Renal pelvis (tissue), 4 donors: ENCODE measurements around the gene KIAA0232. TPM values are rescaled to one million over a fixed set of nuclear protein-coding genes. Genes with fewer than 3 reads are reported as not detected.

Experiments used
- DNase-seq: peaks from one replicate; pipeline ENCODE4 v3.0.0-alpha.2; 2013
- polyA plus RNA-seq, 3 donors: library from polyadenylated mRNA; unstranded; fragments of 120-200 nt; gene quantifications; one replicate each; pipeline ENCODE4 v1.2.1, GENCODE V29; 2013; ENCODE audit not compliant: insufficient read length in 3 of 3

KIAA0232 gene
- polyA plus RNA-seq, 3 donors, result 37.2 to 44.9 (median 38.1) TPM

GRCh38 chr4:6916587-6917460 is 134.3 kb downstream of the KIAA0232 start:
- DNase-seq, result no peak

GRCh38 chr4:6917461-6918271 is 135.1 kb downstream of the KIAA0232 start:
- DNase-seq, result no peak

- DNase-seq, result no peak
Observed at GRCh38 chr4:6918338-6918737, 135.8 kb downstream of the KIAA0232 start.

- DNase-seq, result no peak
Observed at GRCh38 chr4:6920171-6920570, 137.6 kb downstream of the KIAA0232 start.

DNA sequence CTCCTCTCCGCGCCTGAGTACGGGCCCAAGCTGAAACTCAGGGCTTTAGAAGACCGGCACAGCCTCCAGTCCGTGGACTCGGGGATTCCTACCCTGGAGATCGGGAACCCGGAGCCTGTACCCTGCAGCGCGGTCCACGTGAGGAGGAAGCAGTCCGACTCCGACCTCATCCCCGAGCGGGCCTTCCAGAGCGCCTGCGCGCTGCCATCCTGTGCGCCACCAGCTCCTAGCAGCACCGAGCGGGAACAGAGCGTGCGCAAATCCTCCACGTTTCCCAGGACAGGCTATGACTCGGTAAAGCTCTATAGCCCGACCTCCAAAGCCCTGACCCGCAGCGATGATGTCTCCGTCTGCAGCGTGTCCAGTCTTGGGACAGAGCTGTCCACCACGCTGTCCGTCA is 141.0 kb downstream of the KIAA0232 start:
- DNase-seq, result no peak

DNA sequence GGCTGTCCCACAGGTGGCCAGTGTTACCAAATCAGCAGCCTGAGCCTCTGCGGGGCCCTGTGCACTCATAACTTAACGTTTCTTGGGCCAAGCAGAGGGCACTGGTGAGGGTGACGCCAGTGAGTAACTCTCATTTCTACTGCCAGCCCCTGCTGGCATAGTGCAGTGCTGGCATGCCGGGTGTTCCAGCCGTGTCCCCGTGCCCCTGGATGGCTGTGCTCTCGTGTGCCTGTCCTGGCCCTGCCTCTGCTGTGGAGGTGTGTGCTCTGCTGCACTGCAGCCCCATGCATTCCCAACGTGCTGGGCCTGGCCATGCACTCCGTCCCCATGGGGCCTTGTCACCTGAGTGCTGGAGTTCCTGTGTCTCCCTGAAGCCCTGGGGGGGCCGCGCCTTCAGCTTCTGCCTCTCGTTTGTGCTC is 141.8 kb downstream of the KIAA0232 start:
- no peak for DNase-seq

GRCh38 chr4:6925357-6925836 is 142.9 kb downstream of the KIAA0232 start:
- no peak for DNase-seq

DNA sequence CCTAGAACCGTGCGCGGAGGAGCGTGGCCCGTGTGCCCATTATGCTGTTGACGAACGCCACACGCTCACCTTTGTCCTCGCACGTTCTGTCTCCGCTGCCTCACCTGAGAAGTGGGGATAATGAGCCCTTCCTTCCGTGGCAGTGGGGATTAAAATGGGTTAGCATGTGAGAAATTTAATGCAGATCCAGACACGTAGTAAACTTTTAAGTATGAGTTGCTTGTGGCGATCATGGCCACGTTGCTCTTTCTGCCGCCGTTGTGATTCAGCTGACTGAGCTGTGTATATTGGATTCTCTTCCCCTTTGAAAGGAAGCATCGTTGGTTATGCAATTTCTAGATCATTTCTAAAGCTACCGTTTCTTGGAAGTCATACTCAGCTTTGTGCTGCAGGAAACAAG is 143.6 kb downstream of the KIAA0232 start:
- no peak for DNase-seq

- no peak for DNase-seq
Observed at GRCh38 chr4:6926681-6927478, 144.4 kb downstream of the KIAA0232 start.

DNA sequence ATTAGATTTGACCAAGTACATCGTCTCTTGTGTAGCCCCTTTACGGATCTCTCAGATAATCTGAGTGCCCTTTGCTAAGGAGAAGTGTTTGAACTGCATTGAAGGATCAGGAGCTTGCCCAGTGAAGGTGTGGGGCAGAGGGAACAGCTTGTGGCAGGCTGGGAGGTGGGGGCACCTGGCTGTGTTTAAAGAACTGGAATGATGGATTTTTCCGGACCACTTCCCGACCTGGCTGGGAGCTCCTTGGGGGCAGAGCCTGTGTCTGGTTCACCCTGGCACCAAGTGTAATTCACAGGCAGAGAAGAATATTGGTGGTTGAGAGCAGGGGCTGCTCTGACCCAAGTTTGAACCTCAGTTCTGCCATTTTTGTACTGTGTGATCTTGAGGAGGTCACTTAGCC is 145.6 kb downstream of the KIAA0232 start:
- no peak for DNase-seq

DNA sequence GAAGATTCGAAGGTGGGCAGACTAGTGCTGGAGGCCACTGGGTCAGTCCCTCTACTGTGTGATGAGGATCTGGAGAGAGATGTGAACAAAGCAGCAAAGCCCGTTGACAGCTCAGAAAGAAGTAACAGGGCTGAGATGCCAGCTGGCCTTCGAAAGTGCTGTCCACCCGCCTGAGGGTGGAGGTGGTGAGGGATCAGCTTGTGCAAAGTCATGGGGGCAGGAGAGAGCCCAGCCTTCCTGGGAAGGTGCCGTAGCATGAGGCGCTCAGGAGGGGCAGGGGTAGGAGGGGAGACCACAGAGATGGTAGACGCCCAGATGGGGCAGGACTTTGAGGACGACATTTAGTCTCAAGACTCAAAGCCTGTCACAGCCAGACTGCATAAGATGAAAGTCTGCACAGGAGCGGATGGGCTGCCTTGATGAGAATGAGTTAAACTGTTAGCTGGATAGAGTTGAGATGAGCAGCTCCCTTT is 146.8 kb downstream of the KIAA0232 start:
- DNase-seq, result no peak

- DNase-seq, result no peak
Observed at GRCh38 chr4:6929812-6930464, 147.4 kb downstream of the KIAA0232 start.

DNA sequence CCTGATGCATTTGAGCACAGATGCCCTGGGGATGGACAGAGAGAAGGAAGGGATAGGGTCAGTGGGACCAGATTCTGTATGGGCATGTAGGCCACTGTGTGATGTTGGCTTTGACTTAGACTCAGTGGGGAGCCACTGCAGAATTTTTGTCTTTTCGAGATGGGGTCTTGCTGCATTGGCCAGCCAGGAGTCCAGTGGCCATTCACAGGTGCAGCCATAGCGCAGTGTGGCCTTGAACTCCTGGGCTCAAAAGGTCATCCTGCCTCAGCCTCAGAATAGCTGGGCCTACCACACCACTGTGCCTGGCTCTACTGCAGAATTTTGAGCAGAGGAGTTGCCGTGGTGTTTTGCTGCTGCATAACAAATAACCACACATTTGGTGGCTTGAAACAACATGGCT is 149.9 kb downstream of the KIAA0232 start:
- DNase-seq, result no peak

- no peak for DNase-seq
Observed at GRCh38 chr4:6932918-6933317, 150.4 kb downstream of the KIAA0232 start.

Other genes with a start within 250 kb of the KIAA0232 start
- 10 to 100 TPM; 17.1 to 20.5 (median 18.0) TPM for gene MAN2B2, start 207.5 kb upstream of the KIAA0232 start, polyA plus RNA-seq
- 100 to 1,000 TPM; 373 to 464 (median 404) TPM for gene MRFAP1, start 142.0 kb upstream of the KIAA0232 start, polyA plus RNA-seq
- gene S100P, start 88.8 kb upstream of the KIAA0232 start, polyA plus RNA-seq, result 10 to 100 TPM in 2 of 3 donors, 1 to 10 TPM in 1; 9.4 to 17.4 (median 12.7) TPM
- 100 to 1,000 TPM; 109 to 137 (median 118) TPM for gene MRFAP1L1, start 72.9 kb upstream of the KIAA0232 start, polyA plus RNA-seq
- gene BLOC1S4, start 66.6 kb upstream of the KIAA0232 start, polyA plus RNA-seq, result 10 to 100 TPM; 10.3 to 13.7 (median 13.3) TPM
- gene TBC1D14, start 127.1 kb downstream of the KIAA0232 start, polyA plus RNA-seq, result 10 to 100 TPM; 61.3 to 68.0 (median 67.4) TPM